Measurements from ENCODE around the gene N4BP2L2. TPM values are rescaled to one million over a fixed set of nuclear protein-coding genes. Genes with fewer than 3 reads are reported as not detected.

N4BP2L2 gene
- 27.6 to 75.4 TPM (median 46.1 TPM) in 3 replicates for polyA plus RNA-seq
- 151 TPM for polyA plus RNA-seq (2011; ENCODE audit: low read depth)
- 29.2 and 42.1 TPM in 2 replicates for polyA plus RNA-seq (2011; cell fraction: cytosol; rRNA removed)
- polyA plus RNA-seq (2011; cell fraction: nucleus; rRNA removed), result 119 and 183 TPM in 2 replicates
- 31.4 and 82.9 TPM in 2 replicates for polyA plus RNA-seq (2012; ENCODE audit: low replicate concordance)
- polyA minus RNA-seq, result 11.0 to 66.8 TPM (median 23.1 TPM) in 3 replicates
- 9.6 TPM for polyA minus RNA-seq (2011; cell fraction: cytosol; rRNA and poly(A)+ RNA removed)
- 36.9 and 84.9 TPM in 2 replicates for polyA minus RNA-seq (2011; cell fraction: nucleus; rRNA and poly(A)+ RNA removed)

DNA sequence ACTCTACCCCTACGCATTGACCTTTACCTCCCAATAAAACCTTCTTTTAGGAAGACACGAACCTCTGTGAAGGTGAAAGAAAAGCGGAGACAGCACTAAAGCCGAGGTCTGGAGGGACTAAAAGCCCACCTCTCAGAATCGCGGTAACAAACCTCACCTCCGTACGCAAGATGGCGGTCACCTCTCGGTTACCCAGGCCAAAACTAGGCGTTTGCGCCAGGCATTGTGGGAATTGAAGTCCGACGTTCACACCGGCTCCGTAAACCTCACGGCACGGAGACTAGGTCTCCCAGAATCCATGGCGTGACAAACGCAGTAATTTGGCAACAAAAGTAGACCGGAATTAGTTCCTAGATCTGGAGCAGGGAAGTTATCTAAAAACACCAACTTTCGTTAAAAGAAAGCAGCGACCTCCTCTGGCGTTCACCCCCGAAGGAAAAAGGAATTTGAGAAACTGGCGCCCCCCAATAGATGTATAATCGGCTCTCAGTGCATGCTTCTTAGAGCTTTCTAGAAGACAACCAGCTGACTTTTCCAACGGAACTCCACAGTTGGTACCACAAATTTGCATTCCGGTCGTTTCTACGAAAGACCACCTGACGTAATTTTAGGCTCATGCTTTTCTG, at the start of gene N4BP2L2:
TSS of gene N4BP2L2 (minus strand) at position 175 of the 626 bp plus-strand sequence. CDS start 1,768 bp downstream, outside the sequence.
- H3K36me3 ChIP-seq (ENCODE audit: control insufficient read depth in 2 of 2, extremely low read depth in 1 of 2, insufficient read depth in 2 of 2, low read length in 2 of 2), result peaks cover under 1 to 7% of the 10 kb centered on the region in 2 experiments
- H3K4me3 ChIP-seq (ENCODE audit: control insufficient read depth in 2 of 3, extremely low read depth in 1 of 3, insufficient read depth in 2 of 3, low read depth in 1 of 3, low read length in 3 of 3), result peak within 1 kb of the TSS; percentile 66 to 100 (median 100)
- H4K20me1 ChIP-seq (ENCODE audit: control insufficient read depth, extremely low read depth, insufficient read depth, low read length), result no peaks in the 10 kb centered on the region
- H3K4me2 ChIP-seq (ENCODE audit: control insufficient read depth, extremely low read depth, insufficient read depth, low read depth, low read length), result peak within 1 kb of the TSS; percentile 98
- dilution Hi-C loops (cut with MboI; ENCODE audit: extremely low pct_ligation_motif_present, low sequenced_read_pairs), result no loop called here
- H3K79me2 ChIP-seq (ENCODE audit: control insufficient read depth, insufficient read depth, low read length), result peaks cover 45% of the 10 kb centered on the region
- H3K4me1 ChIP-seq (ENCODE audit: control insufficient read depth, extremely low read depth, insufficient read depth, low read length), result peaks cover 11% of the 10 kb centered on the region
- peak within 1 kb of the TSS; percentile 100 for H3K27ac ChIP-seq (ENCODE audit: control insufficient read depth, insufficient read depth, low read length)
- peak within 1 kb of the TSS; percentile 100 for H2AFZ ChIP-seq (ENCODE audit: control insufficient read depth, low read length)
- H3K9ac ChIP-seq (ENCODE audit: control insufficient read depth, extremely low read depth, insufficient read depth, low read length), result peak within 1 kb of the TSS; percentile 100
- H3K9me1 ChIP-seq (ENCODE audit: control insufficient read depth, extremely low read depth, insufficient read depth, low read length), result no peaks in the 10 kb centered on the region
- FAIRE-seq, result peak; percentile 93
- H3K27me3 ChIP-seq (ENCODE audit: control insufficient read depth, extremely low read depth, insufficient read depth, low read length), result no peaks in the 10 kb centered on the region
- TF ChIP-seq EZH2 (IDR thresholded peaks at IDR 0.05; ENCODE audit: low read length), result no peak
- TF ChIP-seq, protein P1, sequence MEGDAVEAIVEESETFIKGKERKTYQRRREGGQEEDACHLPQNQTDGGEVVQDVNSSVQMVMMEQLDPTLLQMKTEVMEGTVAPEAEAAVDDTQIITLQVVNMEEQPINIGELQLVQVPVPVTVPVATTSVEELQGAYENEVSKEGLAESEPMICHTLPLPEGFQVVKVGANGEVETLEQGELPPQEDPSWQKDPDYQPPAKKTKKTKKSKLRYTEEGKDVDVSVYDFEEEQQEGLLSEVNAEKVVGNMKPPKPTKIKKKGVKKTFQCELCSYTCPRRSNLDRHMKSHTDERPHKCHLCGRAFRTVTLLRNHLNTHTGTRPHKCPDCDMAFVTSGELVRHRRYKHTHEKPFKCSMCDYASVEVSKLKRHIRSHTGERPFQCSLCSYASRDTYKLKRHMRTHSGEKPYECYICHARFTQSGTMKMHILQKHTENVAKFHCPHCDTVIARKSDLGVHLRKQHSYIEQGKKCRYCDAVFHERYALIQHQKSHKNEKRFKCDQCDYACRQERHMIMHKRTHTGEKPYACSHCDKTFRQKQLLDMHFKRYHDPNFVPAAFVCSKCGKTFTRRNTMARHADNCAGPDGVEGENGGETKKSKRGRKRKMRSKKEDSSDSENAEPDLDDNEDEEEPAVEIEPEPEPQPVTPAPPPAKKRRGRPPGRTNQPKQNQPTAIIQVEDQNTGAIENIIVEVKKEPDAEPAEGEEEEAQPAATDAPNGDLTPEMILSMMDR (optimal IDR thresholded peaks at IDR 0.05 in 1 of 3, IDR thresholded peaks at IDR 0.05 in 1 of 3, conservative IDR thresholded peaks at IDR 0.05 in 1 of 3; ENCODE audit: extremely low read depth in 1 of 3, insufficient read depth in 2 of 3, low read length in 3 of 3), result peak in 1 of 3 experiments; percentile 11
- no peaks in the 10 kb centered on the region for H3K9me3 ChIP-seq (ENCODE audit: control insufficient read depth, low read depth, low read length)
- DNase-seq (ENCODE audit: low read depth, low spot score), result peak; percentile 57

DNA sequence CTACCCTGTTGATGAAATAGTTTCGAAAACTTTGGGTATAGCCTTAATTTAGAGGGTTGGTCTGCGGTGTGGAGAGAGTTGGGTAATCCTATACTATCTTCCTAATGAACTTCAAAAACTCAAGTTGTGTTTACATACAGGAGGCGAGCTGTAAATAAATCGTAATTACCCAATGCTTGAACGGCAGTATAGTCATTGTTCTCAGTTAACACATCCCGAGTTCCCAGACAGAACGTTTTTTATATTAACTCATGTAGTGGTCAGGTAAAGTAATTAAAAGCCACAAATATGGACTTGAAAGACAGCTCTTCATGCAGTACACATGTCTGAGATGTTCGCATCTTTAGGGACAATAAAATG, 49.2 kb upstream of the N4BP2L2 start:
- TF ChIP-seq, protein P1 (optimal IDR thresholded peaks at IDR 0.05 in 1 of 3, IDR thresholded peaks at IDR 0.05 in 1 of 3, conservative IDR thresholded peaks at IDR 0.05 in 1 of 3; ENCODE audit: extremely low read depth in 1 of 3, insufficient read depth in 2 of 3, low read length in 3 of 3), result no peak
- no peak for TF ChIP-seq EZH2 (IDR thresholded peaks at IDR 0.05; ENCODE audit: low read length)
- no peak for DNase-seq (ENCODE audit: low read depth, low spot score)
- H4K20me1 ChIP-seq (ENCODE audit: control insufficient read depth, extremely low read depth, insufficient read depth, low read length), result no peaks in the 10 kb centered on the region
- peaks cover 55% of the 10 kb centered on the region for H3K79me2 ChIP-seq (ENCODE audit: control insufficient read depth, insufficient read depth, low read length)
- H3K4me1 ChIP-seq (ENCODE audit: control insufficient read depth, extremely low read depth, insufficient read depth, low read length), result peaks cover 19% of the 10 kb centered on the region
- H3K9me1 ChIP-seq (ENCODE audit: control insufficient read depth, extremely low read depth, insufficient read depth, low read length), result no peaks in the 10 kb centered on the region
- peak overlapping the region; percentile 83 for H2AFZ ChIP-seq (ENCODE audit: control insufficient read depth, low read length)
- FAIRE-seq, result peak; percentile 53
- peak overlapping the region; percentile 74 for H3K27ac ChIP-seq (ENCODE audit: control insufficient read depth, insufficient read depth, low read length)
- H3K36me3 ChIP-seq (ENCODE audit: control insufficient read depth in 2 of 2, extremely low read depth in 1 of 2, insufficient read depth in 2 of 2, low read length in 2 of 2), result no peaks in the 10 kb centered on the region
- peak overlapping the region; percentile 48 to 94 (median 92) for H3K4me3 ChIP-seq (ENCODE audit: control insufficient read depth in 2 of 3, extremely low read depth in 1 of 3, insufficient read depth in 2 of 3, low read depth in 1 of 3, low read length in 3 of 3)
- dilution Hi-C loops (cut with MboI; ENCODE audit: extremely low pct_ligation_motif_present, low sequenced_read_pairs), result no loop called here
- peak overlapping the region; percentile 87 for H3K4me2 ChIP-seq (ENCODE audit: control insufficient read depth, extremely low read depth, insufficient read depth, low read depth, low read length)
- peak overlapping the region; percentile 83 for H3K9ac ChIP-seq (ENCODE audit: control insufficient read depth, extremely low read depth, insufficient read depth, low read length)
- H3K9me3 ChIP-seq (ENCODE audit: control insufficient read depth, low read depth, low read length), result no peaks in the 10 kb centered on the region
- no peaks in the 10 kb centered on the region for H3K27me3 ChIP-seq (ENCODE audit: control insufficient read depth, extremely low read depth, insufficient read depth, low read length)

Measured in keratinocyte (primary cell).